ENCODE data around the gene UBR3. TPM values are rescaled to one million over a fixed set of nuclear protein-coding genes. Genes with fewer than 3 reads are reported as not detected.
A peak's percentile ranks its signal among the peaks of the same experiment; 100 is the strongest.
"Not testable (repeated sequence)": the region's sequence is repeated elsewhere in the genome, so short reads cannot be mapped to it uniquely, and the experiment has no call there.

Gene UBR3
- total RNA-seq, 1 experiment from 2014 or later, result 25.5 TPM

GRCh38 chr2:169862816-169863215 lies 35.6 kb downstream of the UBR3 start:
- no peak for DNase-seq (ENCODE audit: extremely low read depth, low read depth)

GRCh38 chr2:169865492-169865891 lies 38.2 kb downstream of the UBR3 start:
- no peak for DNase-seq (ENCODE audit: extremely low read depth, low read depth)

GRCh38 chr2:169866230-169866629 lies 39.0 kb downstream of the UBR3 start:
- DNase-seq (ENCODE audit: extremely low read depth, low read depth), result not testable (repeated sequence)

GRCh38 chr2:169867579-169867978 lies 40.3 kb downstream of the UBR3 start:
- DNase-seq (ENCODE audit: extremely low read depth, low read depth), result no peak

- no peak for DNase-seq (ENCODE audit: extremely low read depth, low read depth)
These were observed 41.7 kb downstream of the UBR3 start for GRCh38 chr2:169868951-169869350.

- not testable (repeated sequence) for DNase-seq (ENCODE audit: extremely low read depth, low read depth)
These were observed 44.1 kb downstream of the UBR3 start for GRCh38 chr2:169871369-169871768.

GRCh38 chr2:169871994-169872393 lies 44.7 kb downstream of the UBR3 start:
- DNase-seq (ENCODE audit: extremely low read depth, low read depth), result no peak

- DNase-seq (ENCODE audit: extremely low read depth, low read depth), result no peak
These were observed 50.1 kb downstream of the UBR3 start for GRCh38 chr2:169877398-169877797.

- no peak for DNase-seq (ENCODE audit: extremely low read depth, low read depth)
These were observed 59.9 kb downstream of the UBR3 start for GRCh38 chr2:169887120-169887519.

- peak; percentile 43 for DNase-seq (ENCODE audit: extremely low read depth, low read depth)
These were observed 64.5 kb downstream of the UBR3 start for GRCh38 chr2:169891593-169892298.

- no peak for DNase-seq (ENCODE audit: extremely low read depth, low read depth)
These were observed 65.7 kb downstream of the UBR3 start for GRCh38 chr2:169892951-169893350.

GRCh38 chr2:169895294-169895985 lies 68.2 kb downstream of the UBR3 start:
- DNase-seq (ENCODE audit: extremely low read depth, low read depth), result peak; percentile 38

GRCh38 chr2:169897834-169898233 lies 70.6 kb downstream of the UBR3 start:
- DNase-seq (ENCODE audit: extremely low read depth, low read depth), result no peak

GRCh38 chr2:169900103-169900502 lies 72.8 kb downstream of the UBR3 start:
- not testable (repeated sequence) for DNase-seq (ENCODE audit: extremely low read depth, low read depth)

- no peak for DNase-seq (ENCODE audit: extremely low read depth, low read depth)
These were observed 73.4 kb downstream of the UBR3 start for GRCh38 chr2:169900686-169901085.

GRCh38 chr2:169906731-169907130 lies 79.5 kb downstream of the UBR3 start:
- no peak for DNase-seq (ENCODE audit: extremely low read depth, low read depth)

- no peak for DNase-seq (ENCODE audit: extremely low read depth, low read depth)
These were observed 82.1 kb downstream of the UBR3 start for GRCh38 chr2:169909376-169909775.

- no peak for DNase-seq (ENCODE audit: extremely low read depth, low read depth)
These were observed 83.0 kb downstream of the UBR3 start for GRCh38 chr2:169910109-169910799.

GRCh38 chr2:169911119-169911518 lies 83.9 kb downstream of the UBR3 start:
- no peak for DNase-seq (ENCODE audit: extremely low read depth, low read depth)

- no peak for DNase-seq (ENCODE audit: extremely low read depth, low read depth)
These were observed 89.4 kb downstream of the UBR3 start for GRCh38 chr2:169916623-169917022.

GRCh38 chr2:169923977-169924376 lies 96.7 kb downstream of the UBR3 start:
- DNase-seq (ENCODE audit: extremely low read depth, low read depth), result no peak

- DNase-seq (ENCODE audit: extremely low read depth, low read depth), result no peak
These were observed 98.7 kb downstream of the UBR3 start for GRCh38 chr2:169925968-169926367.
